Astrocyte of the cerebellum (primary cell): Measurements from ENCODE around the gene OR5H6.

Experiments used
- DNase-seq: peaks from one replicate; pipeline ENCODE4 v3.0.0-alpha.2; 2011; ENCODE audit warnings: low read depth
- H3K4me3 ChIP-seq: 2 replicates; pipeline ENCODE4 v1.5.1; 2011; ENCODE audit warnings: mild to moderate bottlenecking, low read depth, low read length, moderate library complexity
- CTCF ChIP-seq: IDR thresholded peaks from 2 replicates; pipeline ENCODE4 v1.5.1; 2012; ENCODE audit warnings: low read length, low read depth, moderate library complexity, mild to moderate bottlenecking; ENCODE audit errors: missing control alignments
- in situ Hi-C: cut with HindIII; loops from 2 replicates; pipeline ENCODE4 v1.10.0; 2017; ENCODE audit warnings: low sequenced_read_pairs

Gene OR5H6

GRCh38 chr3:98263944-98264343, at the start of gene OR5H6:
Gene OR5H6 (plus strand): TSS chr3:98264244. CDS start chr3:98264333, 89 bp downstream.
- no peak within 1 kb of the TSS for H3K4me3 ChIP-seq
- no peak for TF ChIP-seq CTCF
- in situ Hi-C loops: no loop called here
- DNase-seq: no peak

DNA sequence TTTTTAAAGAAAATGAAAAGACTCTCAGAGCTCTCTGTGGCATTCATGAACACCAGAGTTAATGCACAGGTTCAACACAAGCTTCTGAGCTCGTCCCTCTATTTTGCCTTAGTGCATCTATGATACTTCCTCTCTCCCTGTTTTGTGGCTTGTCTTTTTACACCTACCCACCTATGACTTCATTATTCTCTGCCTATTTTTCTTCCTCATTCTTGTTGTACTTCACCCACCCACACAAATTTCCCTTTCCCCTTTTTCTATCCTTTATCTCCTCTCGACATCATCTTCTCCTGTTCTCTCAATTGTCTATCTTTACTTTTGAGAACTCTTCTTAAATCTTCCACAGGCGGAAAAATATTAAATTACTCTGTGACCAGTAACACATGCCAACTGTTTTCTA, 49.0 kb upstream of the OR5H6 start:
- in situ Hi-C loops: no loop called here
- DNase-seq: no peak
- H3K4me3 ChIP-seq: no peak overlapping the region
- no peak for TF ChIP-seq CTCF

- DNase-seq: no peak
- no peak for TF ChIP-seq CTCF
- in situ Hi-C loops: no loop called here
These were observed 40.0 kb upstream of the OR5H6 start for GRCh38 chr3:98223907-98224672.

DNA sequence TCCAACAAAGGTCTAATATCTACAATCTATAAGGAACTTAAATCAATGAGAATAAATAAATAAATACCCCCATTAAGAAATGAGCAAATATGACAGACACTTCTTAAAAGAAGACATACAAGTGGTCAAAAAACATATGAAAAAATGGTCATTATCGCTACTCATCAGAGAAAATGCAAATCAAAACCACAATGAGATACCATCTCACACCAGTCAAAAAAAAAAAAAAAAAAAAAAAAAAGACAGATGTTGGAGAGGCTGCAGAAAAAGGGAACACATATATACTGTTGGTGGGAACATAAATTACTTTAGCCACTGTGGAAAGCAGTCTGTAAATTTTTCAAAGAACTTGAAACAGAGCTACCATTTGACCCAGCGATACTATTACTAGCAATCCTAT, 31.6 kb upstream of the OR5H6 start:
- no peak for DNase-seq
- no peak for TF ChIP-seq CTCF
- no peak overlapping the region for H3K4me3 ChIP-seq
- in situ Hi-C loops: no loop called here

More at GRCh38 chr3:98223907-98224672, 40.0 kb upstream of the OR5H6 start:
- no peak overlapping the region for H3K4me3 ChIP-seq

DNA sequence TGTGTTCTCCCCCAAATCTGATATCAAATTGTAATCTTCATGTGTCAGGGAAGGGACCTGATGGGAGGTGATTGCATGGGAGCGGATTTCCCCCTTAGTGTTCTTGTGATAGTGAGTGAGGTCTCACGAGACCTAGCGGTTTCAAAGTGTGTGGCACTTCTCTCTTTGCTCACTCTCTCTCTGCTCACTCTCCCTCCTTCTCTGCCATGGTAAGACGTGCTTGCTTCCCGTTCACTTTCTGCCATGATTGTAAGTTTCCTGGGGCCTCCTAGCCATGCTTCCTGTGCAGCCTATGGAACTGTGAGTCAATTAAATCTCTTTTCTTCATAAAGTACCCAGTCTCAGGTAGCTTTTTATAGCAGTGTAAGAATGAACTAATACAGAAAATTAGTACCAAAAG, 30.6 kb upstream of the OR5H6 start:
- in situ Hi-C loops: no loop called here
- DNase-seq: no peak
- H3K4me3 ChIP-seq: no peak overlapping the region
- no peak for TF ChIP-seq CTCF

GRCh38 chr3:98240131-98240530, 23.9 kb upstream of the OR5H6 start:
- in situ Hi-C loops: no loop called here
- no peak for DNase-seq
- TF ChIP-seq CTCF: no peak
- H3K4me3 ChIP-seq: no peak overlapping the region

- no peak overlapping the region for H3K4me3 ChIP-seq
- in situ Hi-C loops: no loop called here
- no peak for TF ChIP-seq CTCF
These were observed 21.9 kb upstream of the OR5H6 start for GRCh38 chr3:98242155-98242554.

More at GRCh38 chr3:98242155-98242554, 21.9 kb upstream of the OR5H6 start:
- DNase-seq: no peak
